Left ventricle myocardium inferior (tissue), 1 donor: Measurements from ENCODE around the gene LEKR1. TPM values are rescaled to one million over a fixed set of nuclear protein-coding genes. Genes with fewer than 3 reads are reported as not detected.

ENCODE experiments used
- DNase-seq: peaks from one replicate; pipeline ENCODE4 v3.0.0-alpha.2; 2020
- H3K27ac ChIP-seq: fragments of 200-600 bp; replicated peaks from 2 replicates; pipeline ENCODE4 v1.8.0; 2021
- H3K27me3 ChIP-seq: fragments of 200-600 bp; 2 replicates; pipeline ENCODE4 v1.8.0; 2021; ENCODE audit warnings: low read depth
- H3K36me3 ChIP-seq: fragments of 200-600 bp; 2 replicates; pipeline ENCODE4 v1.8.0; 2021
- H3K4me1 ChIP-seq: fragments of 200-600 bp; 2 replicates; pipeline ENCODE4 v1.8.0; 2021
- H3K4me3 ChIP-seq: fragments of 200-600 bp; 2 replicates; pipeline ENCODE4 v1.8.0; 2021; ENCODE audit warnings: mild to moderate bottlenecking, moderate library complexity
- H3K9me3 ChIP-seq: fragments of 200-600 bp; replicated peaks from 2 replicates; pipeline ENCODE4 v1.8.0; 2021
- CTCF ChIP-seq: fragments of 200-600 bp; IDR thresholded peaks from 2 replicates; pipeline ENCODE4 v1.8.0; 2021; ENCODE audit warnings: antibody characterized with exemption, mild to moderate bottlenecking, borderline replicate concordance
- intact Hi-C: fragments of 100-400 bp; cut with micrococcal nuclease; formaldehyde crosslinking; loops from one replicate; pipeline ENCODE4 v1.11.0; 2022
- total RNA-seq: library from RNA; stranded (reverse); fragmentation: NEBNext Ultra II Directional; extraction: Animal tissue kit (Norgen Biotek cat#: 25700); gene quantifications from one replicate; pipeline ENCODE4 v1.2.1, GENCODE V29; 2021
- donor health status: DM: no; HTN: yes; CAD: no; lungs with severe emphysema.

The LEKR1 gene
- total RNA-seq, 1 donor from 2014 or later = 0.71 TPM

- Histone ChIP-seq H3K27ac (no peak overlapping the region), H3K27me3 (no peaks in the 10 kb centered on the region), H3K36me3 (no peaks in the 10 kb centered on the region), H3K9me3 (no peaks in the 10 kb centered on the region), H3K4me3 (no peak overlapping the region), H3K4me1 (no peaks in the 10 kb centered on the region)
- DNase-seq = no peak
- intact Hi-C loops = no loop called here
- no peak for TF ChIP-seq CTCF
Measured at GRCh38 chr3:157042226-157042625, 216.1 kb downstream of the LEKR1 start.

GRCh38 chr3:157043771-157044170 is 217.6 kb downstream of the LEKR1 start:
- intact Hi-C loops = no loop called here
- Histone ChIP-seq H3K27ac (no peak overlapping the region), H3K4me1 (no peaks in the 10 kb centered on the region), H3K27me3 (no peaks in the 10 kb centered on the region), H3K4me3 (no peak overlapping the region), H3K36me3 (no peaks in the 10 kb centered on the region), H3K9me3 (no peaks in the 10 kb centered on the region)
- TF ChIP-seq CTCF = no peak
- no peak for DNase-seq

- Histone ChIP-seq H3K36me3 (no peaks in the 10 kb centered on the region), H3K27ac (no peak overlapping the region), H3K27me3 (no peaks in the 10 kb centered on the region), H3K4me3 (peak overlapping the region; percentile 32), H3K4me1 (no peaks in the 10 kb centered on the region), H3K9me3 (no peaks in the 10 kb centered on the region)
- DNase-seq = no peak
- TF ChIP-seq CTCF = no peak
- intact Hi-C loops = no loop called here
Measured at GRCh38 chr3:157045238-157045850, 219.2 kb downstream of the LEKR1 start.

- Histone ChIP-seq H3K27ac (no peak overlapping the region), H3K4me3 (no peak overlapping the region), H3K4me1 (no peaks in the 10 kb centered on the region), H3K27me3 (no peaks in the 10 kb centered on the region), H3K9me3 (no peaks in the 10 kb centered on the region), H3K36me3 (no peaks in the 10 kb centered on the region)
- TF ChIP-seq CTCF = no peak
- DNase-seq = no peak
- intact Hi-C loops = no loop called here
Measured at GRCh38 chr3:157046520-157046919, 220.4 kb downstream of the LEKR1 start.

- Histone ChIP-seq H3K36me3 (no peaks in the 10 kb centered on the region), H3K4me1 (no peaks in the 10 kb centered on the region), H3K27me3 (no peaks in the 10 kb centered on the region), H3K4me3 (no peak overlapping the region), H3K9me3 (no peaks in the 10 kb centered on the region), H3K27ac (no peak overlapping the region)
- no peak for DNase-seq
- intact Hi-C loops = no loop called here
- TF ChIP-seq CTCF = no peak
Measured at GRCh38 chr3:157051055-157051454, 224.9 kb downstream of the LEKR1 start.
